Liver (tissue), 9 donors: ENCODE data around the gene CDX1. TPM values are rescaled to one million over a fixed set of nuclear protein-coding genes. Genes with fewer than 3 reads are reported as not detected.

Source experiments
- DNase-seq: peaks from one replicate; pipeline ENCODE4 v3.0.0-alpha.2; 2017; ENCODE audit warnings: low spot score
- H3K27ac ChIP-seq, 2 donors: one replicate each; pipeline ENCODE4 v1.7.0; 2013; ENCODE audit warnings: inconsistent platforms in 2 of 2, low read length in 2 of 2, control low read depth in 1 of 2, low read depth in 1 of 2, mild to moderate bottlenecking in 1 of 2
- H3K27me3 ChIP-seq, 4 donors: one replicate each; pipeline versions ENCODE4 v1.6.1 to v1.7.0; 2013; ENCODE audit warnings: low read length in 3 of 4, inconsistent platforms in 1 of 4, mild to moderate bottlenecking in 1 of 4, moderate library complexity in 1 of 4; ENCODE audit not compliant: control insufficient read depth in 4 of 4, insufficient read depth in 4 of 4
- H3K36me3 ChIP-seq, 4 donors: one replicate each; pipeline versions ENCODE4 v1.6.1 to v1.7.0; 2013; ENCODE audit warnings: low read length in 3 of 4, mild to moderate bottlenecking in 3 of 4, low read depth in 1 of 4, moderate library complexity in 1 of 4; ENCODE audit not compliant: control insufficient read depth in 4 of 4, insufficient read depth in 3 of 4
- H3K4me1 ChIP-seq, 4 donors: one replicate each; pipeline versions ENCODE4 v1.6.1 to v1.7.0; 2013; ENCODE audit warnings: low read length in 3 of 4, mild to moderate bottlenecking in 3 of 4, moderate library complexity in 1 of 4; ENCODE audit not compliant: control insufficient read depth in 4 of 4, insufficient read depth in 4 of 4
- H3K4me3 ChIP-seq, 3 donors: one replicate each; pipeline versions ENCODE4 v1.6.1 to v1.7.0; 2013; ENCODE audit warnings: low read length in 3 of 3, control low read depth in 1 of 3, low read depth in 1 of 3, mild to moderate bottlenecking in 1 of 3
- H3K9ac ChIP-seq, 2 donors: one replicate each; pipeline ENCODE4 v1.7.0; 2013; ENCODE audit warnings: low read length in 2 of 2, mild to moderate bottlenecking in 2 of 2, moderate library complexity in 2 of 2, control low read depth in 1 of 2, low read depth in 1 of 2
- H3K9me3 ChIP-seq, 4 donors: one replicate each; pipeline versions ENCODE4 v1.6.1 to v1.7.0; 2013; ENCODE audit warnings: low read length in 3 of 4; ENCODE audit not compliant: control insufficient read depth in 4 of 4
- ATF3 ChIP-seq: IDR thresholded peaks from 2 replicates; pipeline ENCODE4 v1.6.1; 2016; ENCODE audit warnings: antibody characterized with exemption
- CTCF ChIP-seq: fragments of 150-350 bp; IDR thresholded peaks from 2 replicates; pipeline ENCODE4 v1.5.1; 2017; ENCODE audit warnings: improper control_type of control experiment, low read depth, low read length; ENCODE audit not compliant: missing input control
- EGR1 ChIP-seq, 2 donors: IDR thresholded peaks; 2 replicates each; pipeline ENCODE4 v1.6.1; 2016 to 2018; ENCODE audit warnings: antibody characterized with exemption in 2 of 2, low read depth in 2 of 2
- FOXA1 ChIP-seq: IDR thresholded peaks from 2 replicates; pipeline ENCODE4 v1.6.1; 2016; ENCODE audit warnings: antibody characterized with exemption
- FOXA2 ChIP-seq: IDR thresholded peaks from 2 replicates; pipeline ENCODE4 v1.6.1; 2016; ENCODE audit warnings: antibody characterized with exemption
- GABPA ChIP-seq, 2 donors: IDR thresholded peaks in 1 of 2; conservative IDR thresholded peaks in 1 of 2; 2 replicates each; pipeline ENCODE4 v1.6.1; 2016; ENCODE audit warnings: antibody characterized with exemption in 2 of 2, mild to moderate bottlenecking in 1 of 2, moderate library complexity in 1 of 2
- HNF4A ChIP-seq, 2 donors: conservative IDR thresholded peaks; 2 replicates each; pipeline ENCODE4 v1.6.1; 2016; ENCODE audit warnings: antibody characterized with exemption in 2 of 2, mild to moderate bottlenecking in 2 of 2
- HNF4G ChIP-seq: IDR thresholded peaks from 2 replicates; pipeline ENCODE4 v1.6.1; 2016; ENCODE audit warnings: antibody characterized with exemption
- JUND ChIP-seq, 2 donors: IDR thresholded peaks; 2 replicates each; pipeline ENCODE4 v1.6.1; 2016; ENCODE audit warnings: antibody characterized with exemption in 2 of 2
- NR2F2 ChIP-seq: IDR thresholded peaks from 2 replicates; pipeline ENCODE4 v1.6.1; 2016; ENCODE audit warnings: antibody characterized with exemption
- RAD21 ChIP-seq, 2 donors: IDR thresholded peaks; 2 replicates each; pipeline ENCODE4 v1.6.1; 2016; ENCODE audit warnings: antibody characterized with exemption in 2 of 2, mild to moderate bottlenecking in 2 of 2
- RXRA ChIP-seq, 2 donors: IDR thresholded peaks; 2 replicates each; pipeline ENCODE4 v1.6.1; 2017 to 2018; ENCODE audit warnings: antibody characterized with exemption in 2 of 2, mild to moderate bottlenecking in 1 of 2
- SP1 ChIP-seq: IDR thresholded peaks from 2 replicates; pipeline ENCODE4 v1.6.1; 2018; ENCODE audit warnings: antibody characterized with exemption, mild to moderate bottlenecking
- TAF1 ChIP-seq: conservative IDR thresholded peaks from 2 replicates; pipeline ENCODE4 v1.6.1; 2016; ENCODE audit warnings: antibody characterized with exemption, mild to moderate bottlenecking
- YY1 ChIP-seq: IDR thresholded peaks from 2 replicates; pipeline ENCODE4 v1.6.1; 2016; ENCODE audit warnings: antibody characterized with exemption, mild to moderate bottlenecking
- WGBS: extraction: QIAGEN DNeasy Blood & Tissue Kit; methylation state at CpG from one replicate; pipeline ENCODE4 v1.1.7; 2013; 5-methylcytosine and 5-hydroxymethylcytosine counted together
- polyA plus RNA-seq, 2 donors: library from polyadenylated mRNA; stranded (reverse) in 1 of 2; unstranded in 1 of 2; fragments of 200-250 nt in 1 of 2; fragments of >200 nt in 1 of 2; fragmentation: Nextera tagmentation in 1 of 2; extraction: Ambion mirVana in 1 of 2; gene quantifications; one replicate each; pipeline versions ENCODE4 v1.2.1 to v1.2.3, GENCODE V29; 2013 to 2015
- total RNA-seq, 2 donors: library from RNA; depleted of rRNA; stranded (reverse); fragments of >200 nt; gene quantifications; one replicate each; pipeline ENCODE4 v1.2.3, GENCODE V29; 2014
- TF ChIP-seq, protein P1 (sequence below): IDR thresholded peaks from 2 replicates; pipeline ENCODE4 v1.6.1; 2016; ENCODE audit warnings: antibody characterized with exemption
- TF ChIP-seq, protein P2 (sequence below): IDR thresholded peaks from 2 replicates; pipeline ENCODE4 v1.6.1; 2016; ENCODE audit warnings: antibody characterized with exemption
- TF ChIP-seq, protein P3 (sequence below): IDR thresholded peaks from 2 replicates; pipeline ENCODE4 v1.6.1; 2016; ENCODE audit warnings: antibody characterized with exemption, mild to moderate bottlenecking
- donor health status: healthy.
- donor health status: healthy.
- donor health status: healthy.
- donor health status: healthy.
- donor health status: healthy.

CDX1 gene
- total and polyA plus RNA-seq, 4 donors = not detected

DNA sequence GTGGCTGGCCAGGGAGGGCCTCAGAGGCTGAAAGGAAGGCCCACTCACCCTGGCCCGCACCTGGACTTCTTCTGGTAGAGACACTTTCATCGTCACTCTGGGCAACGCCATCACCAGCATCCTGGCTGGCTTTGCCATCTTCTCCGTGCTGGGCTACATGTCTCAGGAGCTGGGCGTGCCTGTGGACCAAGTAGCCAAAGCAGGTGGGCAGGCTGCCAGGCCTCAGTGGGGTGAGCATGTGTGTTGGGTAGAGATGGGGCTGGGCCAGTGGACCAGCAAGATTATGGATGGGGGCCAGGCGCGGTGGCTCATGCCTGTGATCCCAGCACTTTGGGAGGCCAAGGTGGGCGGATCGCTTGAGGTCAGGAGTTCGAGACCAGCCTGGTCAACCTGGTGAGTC, 35.9 kb downstream of the CDX1 start:
- Histone ChIP-seq H3K4me1 (no peaks in the 10 kb centered on the region), H3K27me3 (no peaks in the 10 kb centered on the region), H3K36me3 (no peaks in the 10 kb centered on the region), H3K9me3 (no peaks in the 10 kb centered on the region), H3K9ac (no peak overlapping the region), H3K4me3 (no peak overlapping the region), H3K27ac (no peak overlapping the region)
- WGBS = 96% methylated on average over 10 of the region's 10 CpGs
- TF ChIP-seq, protein P1, sequence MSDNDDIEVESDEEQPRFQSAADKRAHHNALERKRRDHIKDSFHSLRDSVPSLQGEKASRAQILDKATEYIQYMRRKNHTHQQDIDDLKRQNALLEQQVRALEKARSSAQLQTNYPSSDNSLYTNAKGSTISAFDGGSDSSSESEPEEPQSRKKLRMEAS = no peak
- TF ChIP-seq, protein P2, sequence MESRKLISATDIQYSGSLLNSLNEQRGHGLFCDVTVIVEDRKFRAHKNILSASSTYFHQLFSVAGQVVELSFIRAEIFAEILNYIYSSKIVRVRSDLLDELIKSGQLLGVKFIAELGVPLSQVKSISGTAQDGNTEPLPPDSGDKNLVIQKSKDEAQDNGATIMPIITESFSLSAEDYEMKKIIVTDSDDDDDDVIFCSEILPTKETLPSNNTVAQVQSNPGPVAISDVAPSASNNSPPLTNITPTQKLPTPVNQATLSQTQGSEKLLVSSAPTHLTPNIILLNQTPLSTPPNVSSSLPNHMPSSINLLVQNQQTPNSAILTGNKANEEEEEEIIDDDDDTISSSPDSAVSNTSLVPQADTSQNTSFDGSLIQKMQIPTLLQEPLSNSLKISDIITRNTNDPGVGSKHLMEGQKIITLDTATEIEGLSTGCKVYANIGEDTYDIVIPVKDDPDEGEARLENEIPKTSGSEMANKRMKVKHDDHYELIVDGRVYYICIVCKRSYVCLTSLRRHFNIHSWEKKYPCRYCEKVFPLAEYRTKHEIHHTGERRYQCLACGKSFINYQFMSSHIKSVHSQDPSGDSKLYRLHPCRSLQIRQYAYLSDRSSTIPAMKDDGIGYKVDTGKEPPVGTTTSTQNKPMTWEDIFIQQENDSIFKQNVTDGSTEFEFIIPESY = no peak
- TF ChIP-seq FOXA1 (no peak), TAF1 (no peak), RXRA (IDR thresholded peaks at IDR 0.05) (no peak), EGR1 (IDR thresholded peaks at IDR 0.05; ENCODE audit: low read depth in 2 of 2) (no peak), YY1 (no peak), GABPA (IDR thresholded peaks at IDR 0.05 in 1 of 2, conservative IDR thresholded peaks at IDR 0.05 in 1 of 2) (no peak), SP1 (no peak), JUND (IDR thresholded peaks at IDR 0.05) (no peak), NR2F2 (no peak), ATF3 (no peak), HNF4A (conservative IDR thresholded peaks at IDR 0.05) (no peak), HNF4G (no peak), CTCF (no peak), FOXA2 (no peak), RAD21 (IDR thresholded peaks at IDR 0.05) (no peak)
- TF ChIP-seq, protein P3, sequence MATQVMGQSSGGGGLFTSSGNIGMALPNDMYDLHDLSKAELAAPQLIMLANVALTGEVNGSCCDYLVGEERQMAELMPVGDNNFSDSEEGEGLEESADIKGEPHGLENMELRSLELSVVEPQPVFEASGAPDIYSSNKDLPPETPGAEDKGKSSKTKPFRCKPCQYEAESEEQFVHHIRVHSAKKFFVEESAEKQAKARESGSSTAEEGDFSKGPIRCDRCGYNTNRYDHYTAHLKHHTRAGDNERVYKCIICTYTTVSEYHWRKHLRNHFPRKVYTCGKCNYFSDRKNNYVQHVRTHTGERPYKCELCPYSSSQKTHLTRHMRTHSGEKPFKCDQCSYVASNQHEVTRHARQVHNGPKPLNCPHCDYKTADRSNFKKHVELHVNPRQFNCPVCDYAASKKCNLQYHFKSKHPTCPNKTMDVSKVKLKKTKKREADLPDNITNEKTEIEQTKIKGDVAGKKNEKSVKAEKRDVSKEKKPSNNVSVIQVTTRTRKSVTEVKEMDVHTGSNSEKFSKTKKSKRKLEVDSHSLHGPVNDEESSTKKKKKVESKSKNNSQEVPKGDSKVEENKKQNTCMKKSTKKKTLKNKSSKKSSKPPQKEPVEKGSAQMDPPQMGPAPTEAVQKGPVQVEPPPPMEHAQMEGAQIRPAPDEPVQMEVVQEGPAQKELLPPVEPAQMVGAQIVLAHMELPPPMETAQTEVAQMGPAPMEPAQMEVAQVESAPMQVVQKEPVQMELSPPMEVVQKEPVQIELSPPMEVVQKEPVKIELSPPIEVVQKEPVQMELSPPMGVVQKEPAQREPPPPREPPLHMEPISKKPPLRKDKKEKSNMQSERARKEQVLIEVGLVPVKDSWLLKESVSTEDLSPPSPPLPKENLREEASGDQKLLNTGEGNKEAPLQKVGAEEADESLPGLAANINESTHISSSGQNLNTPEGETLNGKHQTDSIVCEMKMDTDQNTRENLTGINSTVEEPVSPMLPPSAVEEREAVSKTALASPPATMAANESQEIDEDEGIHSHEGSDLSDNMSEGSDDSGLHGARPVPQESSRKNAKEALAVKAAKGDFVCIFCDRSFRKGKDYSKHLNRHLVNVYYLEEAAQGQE = no peak
- no peak for DNase-seq
